ENCODE data around the gene CYP4F12.

The CYP4F12 gene

GRCh38 chr19:15702534-15702930, 29.6 kb downstream of the CYP4F12 start:
- DNase-seq (ENCODE audit: low read depth in 2 of 2) = no peak

- DNase-seq (ENCODE audit: low read depth in 2 of 2) = no peak
Measured at GRCh38 chr19:15714638-15715037, 41.8 kb downstream of the CYP4F12 start.

DNA sequence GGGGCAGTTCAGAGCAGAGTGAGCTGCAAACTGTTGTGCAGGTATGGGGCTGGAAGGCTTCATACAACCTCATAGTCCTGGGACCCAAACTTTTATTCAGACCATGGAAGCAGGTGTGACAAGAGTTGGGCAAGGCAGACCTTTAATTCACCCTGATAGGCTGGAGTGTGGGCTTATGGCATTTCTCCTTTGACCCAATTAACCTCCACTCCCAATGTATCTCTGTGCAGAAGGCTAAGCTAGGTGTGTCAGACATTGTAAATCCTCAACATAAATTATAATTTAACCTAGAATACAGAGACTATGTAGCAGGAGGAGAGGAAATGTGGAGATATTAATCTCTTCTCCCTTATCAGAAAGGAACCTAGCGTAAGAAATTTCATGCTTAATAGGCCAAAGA, 42.8 kb downstream of the CYP4F12 start:
- DNase-seq (ENCODE audit: low read depth in 2 of 2) = no peak

DNA sequence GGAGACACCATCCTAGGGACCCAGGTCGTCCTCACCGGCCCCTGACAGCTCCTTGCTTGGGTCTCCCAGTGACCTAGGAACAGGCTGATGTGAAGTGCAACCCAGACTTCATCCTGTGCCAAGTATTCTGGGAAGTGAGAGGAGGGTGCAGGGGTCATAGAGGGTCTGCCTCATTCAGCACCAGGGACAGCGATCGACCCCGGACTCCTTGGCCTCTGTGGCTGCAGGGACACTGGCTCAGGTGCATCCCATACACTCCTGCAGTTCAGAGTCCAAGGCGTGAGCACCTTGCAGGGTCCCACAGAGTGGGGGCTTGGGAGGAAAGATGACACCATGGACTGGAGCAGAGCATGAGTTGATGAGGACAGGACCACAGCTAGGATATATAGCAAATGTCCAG, 44.9 kb downstream of the CYP4F12 start:
- no peak for DNase-seq (ENCODE audit: low read depth in 2 of 2)

DNA sequence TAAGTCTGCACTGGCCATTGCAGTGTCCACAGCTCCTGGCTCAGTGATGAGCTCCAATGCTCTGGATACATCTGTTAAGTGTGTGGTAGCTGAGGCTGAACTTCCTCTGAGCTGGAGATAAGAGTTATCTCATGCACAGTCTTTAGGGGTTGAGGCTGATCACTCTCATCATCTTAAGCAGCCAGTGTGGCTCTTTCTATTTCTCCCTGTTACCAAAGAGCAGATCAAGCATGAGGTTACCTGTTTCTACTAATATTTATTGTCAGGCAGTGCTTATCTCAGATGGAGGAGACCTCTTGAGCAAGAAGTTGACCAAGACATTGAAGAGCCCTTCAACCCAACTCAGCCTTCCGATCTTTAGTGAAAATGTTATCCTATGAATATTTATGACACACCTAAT, 48.4 kb downstream of the CYP4F12 start:
- DNase-seq (ENCODE audit: low read depth in 2 of 2) = no peak

DNA sequence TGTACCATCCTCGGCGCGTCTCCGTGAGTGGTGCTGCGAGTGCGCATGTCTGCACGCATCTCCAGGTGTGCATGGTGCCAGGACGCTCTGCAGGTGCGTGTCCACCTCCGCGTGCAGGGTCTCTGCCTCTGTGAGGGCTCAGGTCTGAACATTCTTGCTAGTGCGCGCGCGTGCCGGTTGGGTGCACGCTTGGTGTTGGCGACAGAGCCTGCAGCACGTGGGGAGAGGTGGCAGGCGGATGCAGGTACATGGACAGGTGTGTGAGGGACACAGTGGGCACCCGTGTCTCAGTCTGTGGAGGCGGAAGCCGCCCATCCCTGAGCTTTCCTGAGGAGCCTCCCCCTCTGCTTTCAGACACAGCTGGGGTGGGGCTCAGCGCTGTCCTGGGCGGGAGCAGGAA, 50.1 kb downstream of the CYP4F12 start:
- no peak for DNase-seq (ENCODE audit: low read depth in 2 of 2)

GRCh38 chr19:15727724-15728123, 54.8 kb downstream of the CYP4F12 start, which contains the start of gene OR10H2:
OR10H2 (plus strand) TSS chr19:15728024; CDS start chr19:15728044, 20 bp downstream.
- DNase-seq (ENCODE audit: low read depth in 2 of 2) = no peak

DNA sequence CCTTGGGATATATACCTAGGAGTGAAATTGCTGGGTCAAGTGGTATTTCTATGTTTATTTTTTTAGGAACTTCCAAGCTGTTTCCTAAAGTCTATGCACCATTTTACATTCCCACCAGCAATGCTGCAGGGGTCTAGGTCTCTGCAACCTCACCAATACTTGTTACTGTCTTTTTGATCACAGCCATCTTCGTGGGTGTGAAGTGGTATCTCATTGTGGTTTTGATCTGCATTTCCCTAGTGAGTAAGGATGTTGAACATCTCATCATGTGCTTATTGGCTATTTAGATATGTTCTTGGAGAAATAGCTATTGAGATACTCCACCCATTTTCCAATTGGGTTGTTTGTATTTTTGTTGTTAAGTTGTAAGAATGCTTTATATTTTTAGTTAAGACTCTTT, 57.7 kb downstream of the CYP4F12 start:
- DNase-seq (ENCODE audit: low read depth in 2 of 2) = no peak

GRCh38 chr19:15732388-15732787, 59.5 kb downstream of the CYP4F12 start:
- no peak for DNase-seq (ENCODE audit: low read depth in 2 of 2)

DNA sequence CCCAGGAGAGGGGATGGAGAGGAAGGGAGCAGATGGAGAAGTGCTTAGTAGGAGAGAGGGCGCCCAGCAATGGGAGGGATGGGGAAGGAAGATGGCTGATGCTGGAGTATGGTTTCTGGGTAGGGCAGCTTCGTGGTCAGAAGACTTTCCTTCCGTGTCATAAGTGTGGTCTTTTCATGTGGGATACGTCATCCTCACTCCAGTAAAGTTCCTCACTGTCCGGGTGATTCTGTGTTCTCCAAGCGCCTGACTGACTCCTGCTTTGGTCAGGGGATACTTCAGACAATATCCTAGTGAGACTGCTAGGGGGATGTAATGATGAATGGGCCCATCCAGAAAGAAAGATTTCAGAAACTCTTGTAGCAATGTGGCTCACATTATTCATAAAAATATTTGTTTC, 61.0 kb downstream of the CYP4F12 start:
- no peak for DNase-seq (ENCODE audit: low read depth in 2 of 2)

- DNase-seq (ENCODE audit: low read depth in 2 of 2) = no peak
Measured at GRCh38 chr19:15737722-15738121, 64.8 kb downstream of the CYP4F12 start, which contains the start of gene OR10H3. OR10H3 (plus strand) TSS chr19:15737985; CDS start chr19:15741393, 3,408 bp downstream.

DNA sequence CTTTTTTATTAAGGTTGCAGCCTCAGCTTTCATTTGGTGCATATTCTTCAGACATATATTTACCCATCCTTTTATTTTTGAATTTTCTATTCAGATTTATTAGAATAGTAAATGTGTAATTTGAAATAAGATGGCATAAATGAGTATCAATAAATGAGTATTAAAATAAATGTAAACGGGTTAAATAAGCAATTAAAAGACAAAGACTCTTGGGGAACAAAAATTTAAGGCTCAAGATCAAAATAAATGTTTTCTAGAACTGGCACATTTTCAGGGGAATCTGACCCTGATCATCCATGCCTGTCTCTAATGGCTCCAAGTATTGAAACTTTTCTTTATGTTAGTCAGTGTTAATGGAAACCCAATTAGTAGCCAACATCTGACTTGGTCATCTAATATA, 67.9 kb downstream of the CYP4F12 start:
- no peak for DNase-seq (ENCODE audit: low read depth in 2 of 2)

Measured in activated CD8-positive, alpha-beta memory T cell treated with anti-CD3 and anti-CD28 coated beads for 4 hours (primary cell).